MCF 10A (cell line): ENCODE measurements around the gene PYGM. TPM values are rescaled to one million over a fixed set of nuclear protein-coding genes. Genes with fewer than 3 reads are reported as not detected.

Source experiments
- BruUV-seq: library from RNA; stranded (reverse); fragments of 400-500 nt; replicated peaks from 2 replicates; lab custom pipeline; 2021; lab: Mats Ljungman, UMichigan
- CTCF ChIA-PET: fragments of 300-600 bp; sonication (Branson Sonifier 250); formaldehyde crosslinking; extraction: SDS; loops from one replicate; lab custom pipeline; 2021; ENCODE audit warnings: antibody characterized with exemption, inconsistent platforms; lab: Yijun Ruan, JAX
- POLR2A ChIA-PET: fragments of 300-600, 350-650 bp; sonication (Branson Sonifier 250); formaldehyde crosslinking; extraction: SDS; loops from one replicate; lab custom pipeline; 2020; ENCODE audit warnings: antibody characterized with exemption, inconsistent platforms; lab: Yijun Ruan, JAX
- DNase-seq: peaks from one replicate; pipeline ENCODE4 v3.0.0-alpha.2; 2018; ENCODE audit not compliant: unreplicated experiment
- H3K27ac Mint-ChIP-seq: one replicate; pipeline ENCODE4 v1.8.0; 2022; ENCODE audit warnings: mild to moderate bottlenecking, low read depth, mixed read lengths; ENCODE audit not compliant: unreplicated experiment
- H3K27me3 Mint-ChIP-seq: one replicate; pipeline ENCODE4 v1.8.0; 2022; ENCODE audit warnings: mixed read lengths; ENCODE audit not compliant: insufficient read depth, unreplicated experiment
- H3K36me3 Mint-ChIP-seq: one replicate; pipeline ENCODE4 v1.8.0; 2022; ENCODE audit warnings: mild to moderate bottlenecking, moderate library complexity, mixed read lengths; ENCODE audit not compliant: insufficient read depth, unreplicated experiment
- H3K4me1 Mint-ChIP-seq: one replicate; pipeline ENCODE4 v1.8.0; 2022; ENCODE audit warnings: mixed read lengths; ENCODE audit not compliant: insufficient read depth, unreplicated experiment
- H3K4me3 Mint-ChIP-seq: one replicate; pipeline ENCODE4 v1.8.0; 2022; ENCODE audit warnings: mild to moderate bottlenecking, moderate library complexity, mixed read lengths; ENCODE audit not compliant: unreplicated experiment
- H3K9me3 Mint-ChIP-seq: one replicate; pipeline ENCODE4 v1.8.0; 2022; ENCODE audit warnings: mixed read lengths; ENCODE audit not compliant: unreplicated experiment
- CTCF ChIP-seq: fragments of 200-600 bp; IDR thresholded peaks from one replicate; pipeline ENCODE4 v1.8.0; 2022; ENCODE audit warnings: antibody characterized with exemption, mild to moderate bottlenecking; ENCODE audit not compliant: unreplicated experiment
- intact Hi-C: fragments of 100-400 bp; cut with micrococcal nuclease; formaldehyde crosslinking; loops from 2 replicates; pipeline ENCODE4 v1.14.1; 2022
- total RNA-seq: library from RNA; stranded (reverse); gene quantifications from 2 replicates; pipeline ENCODE4 v1.2.3, GENCODE V29; 2022

The PYGM gene
- total RNA-seq, 1 experiment from 2014 or later = 0.09 TPM

- ChIA-PET POLR2A (interaction anchor here (1.0 kb wide), 1 partner anchor 9 kb away, joined by 3 read pairs; the partner anchor contains the start of gene RASGRP2), CTCF (interaction anchor here (0.5 to 2.9 kb wide), 5 partner anchors 9 to 390 kb away, joined by 3 to 9 read pairs (median 3); partner anchors contain the start of gene RASGRP2)
- Mint-ChIP-seq H3K4me3 (no peak overlapping the region), H3K27me3 (peaks cover 51% of the 10 kb centered on the region), H3K27ac (no peak overlapping the region), H3K36me3 (no peaks in the 10 kb centered on the region), H3K9me3 (no peaks in the 10 kb centered on the region), H3K4me1 (no peaks in the 10 kb centered on the region)
- intact Hi-C loops = no loop called here
- DNase-seq = no peak
- BruUV-seq = no TSS peak
- no peak for TF ChIP-seq CTCF
These were observed 24.7 kb downstream of the PYGM start for GRCh38 chr11:64734811-64735724.

- no peak overlapping the region for H3K4me3 Mint-ChIP-seq
- H3K36me3 Mint-ChIP-seq = no peaks in the 10 kb centered on the region
- ChIA-PET CTCF (no interaction called here), POLR2A (no interaction called here)
- no peaks in the 10 kb centered on the region for H3K9me3 Mint-ChIP-seq
- no peaks in the 10 kb centered on the region for H3K4me1 Mint-ChIP-seq
- no peak overlapping the region for H3K27ac Mint-ChIP-seq
- no TSS peak for BruUV-seq
- intact Hi-C loops = no loop called here
- no peak for DNase-seq
- peaks cover 42% of the 10 kb centered on the region for H3K27me3 Mint-ChIP-seq
- no peak for TF ChIP-seq CTCF
These were observed 28.2 kb downstream of the PYGM start for GRCh38 chr11:64731601-64732000.

GRCh38 chr11:64729851-64730382 is 29.9 kb downstream of the PYGM start:
- no peak for DNase-seq
- H3K27me3 Mint-ChIP-seq = peaks cover 25% of the 10 kb centered on the region
- H3K27ac Mint-ChIP-seq = no peak overlapping the region
- no TSS peak for BruUV-seq
- H3K36me3 Mint-ChIP-seq = no peaks in the 10 kb centered on the region
- intact Hi-C loops = no loop called here
- ChIA-PET CTCF (no interaction called here), POLR2A (no interaction called here)
- no peaks in the 10 kb centered on the region for H3K9me3 Mint-ChIP-seq
- H3K4me3 Mint-ChIP-seq = no peak overlapping the region
- TF ChIP-seq CTCF = no peak
- H3K4me1 Mint-ChIP-seq = no peaks in the 10 kb centered on the region

- POLR2A ChIA-PET = no interaction called here
- DNase-seq = no peak
- Mint-ChIP-seq H3K4me3 (no peak overlapping the region), H3K9me3 (no peaks in the 10 kb centered on the region), H3K27me3 (peaks cover 25% of the 10 kb centered on the region), H3K4me1 (no peaks in the 10 kb centered on the region), H3K27ac (no peak overlapping the region), H3K36me3 (no peaks in the 10 kb centered on the region)
- intact Hi-C loops = no loop called here
- BruUV-seq = no TSS peak
- no peak for TF ChIP-seq CTCF
- CTCF ChIA-PET = no interaction called here
These were observed 30.9 kb downstream of the PYGM start for GRCh38 chr11:64728757-64729365.
